ENCODE measurements around the gene UGGT2. TPM values are rescaled to one million over a fixed set of nuclear protein-coding genes. Genes with fewer than 3 reads are reported as not detected.
"Not testable (repeated sequence)": the region's sequence is repeated elsewhere in the genome, so short reads cannot be mapped to it uniquely, and the experiment has no call there.

The UGGT2 gene
- total and polyA plus RNA-seq, 9 donors: 18.1 to 40.0 (median 21.2) TPM

DNA sequence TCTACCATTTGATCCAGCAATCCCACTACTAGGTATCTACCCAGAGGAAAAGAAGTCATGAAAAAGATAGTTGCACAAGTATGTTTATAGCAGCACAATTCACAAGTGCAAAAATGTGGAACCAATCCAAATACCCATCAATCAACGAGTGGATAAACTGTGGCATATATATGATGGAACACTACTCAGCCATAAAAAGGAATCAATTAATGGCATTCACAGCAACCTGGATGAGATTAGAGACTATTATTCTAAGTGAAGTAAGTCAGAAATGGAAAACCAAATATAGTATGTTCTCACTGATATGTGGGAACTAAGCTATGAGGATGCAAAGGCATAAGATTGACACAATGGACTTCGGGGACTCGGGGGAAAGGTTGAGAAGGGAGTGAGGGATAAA, 1.3 kb downstream of the UGGT2 start:
- H3K9me3 ChIP-seq (replicated peaks; ENCODE audit: control insufficient read depth, low read depth, low read length); H3K27ac ChIP-seq (ENCODE audit: low read length); H3K36me3 ChIP-seq (ENCODE audit: control insufficient read depth, insufficient read depth, low read length); H3K27me3 ChIP-seq (ENCODE audit: control insufficient read depth, insufficient read depth, low read length); H3K4me3 ChIP-seq (ENCODE audit: low read length); DNase-seq; H3K4me1 ChIP-seq (ENCODE audit: control insufficient read depth, insufficient read depth, low read length): not testable (repeated sequence)
- WGBS (ENCODE audit: insufficient coverage): no CpG with 5 or more reads among the region's 3 CpGs

DNA sequence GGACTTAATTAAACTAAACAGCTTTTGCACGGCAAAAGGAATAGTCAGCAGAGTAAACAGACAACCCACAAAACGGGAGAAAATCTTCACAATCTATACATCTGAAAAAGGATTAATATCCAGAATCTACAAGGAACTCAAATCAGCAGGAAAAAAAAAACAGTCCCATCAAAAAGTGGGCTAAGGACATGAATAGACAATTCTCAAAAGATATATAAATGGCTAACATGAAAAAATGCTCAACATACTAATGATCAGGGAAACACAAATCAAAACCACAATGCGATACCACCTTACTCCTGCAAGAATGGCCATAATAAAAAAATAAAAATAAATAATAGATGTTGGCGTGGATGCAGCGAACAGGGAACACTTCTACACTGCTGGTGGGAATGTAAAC, 1.7 kb downstream of the UGGT2 start:
- H3K27ac ChIP-seq (ENCODE audit: low read length); H3K4me3 ChIP-seq (ENCODE audit: low read length); DNase-seq; H3K36me3 ChIP-seq (ENCODE audit: control insufficient read depth, insufficient read depth, low read length); H3K27me3 ChIP-seq (ENCODE audit: control insufficient read depth, insufficient read depth, low read length); H3K9me3 ChIP-seq (replicated peaks; ENCODE audit: control insufficient read depth, low read depth, low read length); H3K4me1 ChIP-seq (ENCODE audit: control insufficient read depth, insufficient read depth, low read length): not testable (repeated sequence)
- no CpG with 5 or more reads among the region's 5 CpGs for WGBS (ENCODE audit: insufficient coverage)

GRCh38 chr13:96050955-96051354, 2.2 kb downstream of the UGGT2 start:
- H3K36me3 ChIP-seq (ENCODE audit: control insufficient read depth, insufficient read depth, low read length); DNase-seq; H3K27ac ChIP-seq (ENCODE audit: low read length); H3K4me3 ChIP-seq (ENCODE audit: low read length); H3K4me1 ChIP-seq (ENCODE audit: control insufficient read depth, insufficient read depth, low read length); H3K27me3 ChIP-seq (ENCODE audit: control insufficient read depth, insufficient read depth, low read length): not testable (repeated sequence)
- no CpG with 5 or more reads among the region's 4 CpGs for WGBS (ENCODE audit: insufficient coverage)
- peaks cover 11% of the 10 kb centered on the region for H3K9me3 ChIP-seq (replicated peaks; ENCODE audit: control insufficient read depth, low read depth, low read length)

- not testable (repeated sequence) for H3K27ac ChIP-seq (ENCODE audit: low read length); H3K4me1 ChIP-seq (ENCODE audit: control insufficient read depth, insufficient read depth, low read length); DNase-seq; H3K27me3 ChIP-seq (ENCODE audit: control insufficient read depth, insufficient read depth, low read length); H3K36me3 ChIP-seq (ENCODE audit: control insufficient read depth, insufficient read depth, low read length); H3K4me3 ChIP-seq (ENCODE audit: low read length)
- 98% methylated on average over 11 of the region's 16 CpGs for WGBS (ENCODE audit: insufficient coverage)
- peaks cover 11% of the 10 kb centered on the region for H3K9me3 ChIP-seq (replicated peaks; ENCODE audit: control insufficient read depth, low read depth, low read length)
Measured at GRCh38 chr13:96046449-96047126, 6.6 kb downstream of the UGGT2 start.

DNA sequence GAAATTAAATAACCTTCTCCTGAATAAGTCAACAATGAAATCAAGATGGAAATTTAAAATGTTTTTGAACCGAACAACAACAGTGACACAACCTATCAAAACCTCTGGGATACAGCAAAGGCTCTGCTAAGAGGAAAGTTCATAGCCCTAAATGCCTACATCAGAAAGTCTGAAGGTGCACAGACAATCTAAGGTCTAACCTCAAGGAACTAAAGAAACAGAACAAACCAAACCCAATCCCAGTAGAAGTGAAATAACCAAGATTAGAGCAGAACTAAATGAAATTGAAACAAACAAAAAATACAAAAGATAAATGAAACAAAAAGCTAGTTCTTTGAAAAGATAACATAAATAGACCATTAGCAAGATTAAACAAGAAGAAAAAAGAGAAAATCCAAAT, 9.0 kb downstream of the UGGT2 start:
- H3K36me3 ChIP-seq (ENCODE audit: control insufficient read depth, insufficient read depth, low read length): no peaks in the 10 kb centered on the region
- H3K4me3 ChIP-seq (ENCODE audit: low read length): no peak overlapping the region
- no peaks in the 10 kb centered on the region for H3K4me1 ChIP-seq (ENCODE audit: control insufficient read depth, insufficient read depth, low read length)
- WGBS (ENCODE audit: insufficient coverage): no CpG with 5 or more reads among the region's 1 CpG
- H3K27me3 ChIP-seq (ENCODE audit: control insufficient read depth, insufficient read depth, low read length): no peaks in the 10 kb centered on the region
- DNase-seq: no peak
- peaks cover 11% of the 10 kb centered on the region for H3K9me3 ChIP-seq (replicated peaks; ENCODE audit: control insufficient read depth, low read depth, low read length)
- H3K27ac ChIP-seq (ENCODE audit: low read length): no peak overlapping the region

DNA sequence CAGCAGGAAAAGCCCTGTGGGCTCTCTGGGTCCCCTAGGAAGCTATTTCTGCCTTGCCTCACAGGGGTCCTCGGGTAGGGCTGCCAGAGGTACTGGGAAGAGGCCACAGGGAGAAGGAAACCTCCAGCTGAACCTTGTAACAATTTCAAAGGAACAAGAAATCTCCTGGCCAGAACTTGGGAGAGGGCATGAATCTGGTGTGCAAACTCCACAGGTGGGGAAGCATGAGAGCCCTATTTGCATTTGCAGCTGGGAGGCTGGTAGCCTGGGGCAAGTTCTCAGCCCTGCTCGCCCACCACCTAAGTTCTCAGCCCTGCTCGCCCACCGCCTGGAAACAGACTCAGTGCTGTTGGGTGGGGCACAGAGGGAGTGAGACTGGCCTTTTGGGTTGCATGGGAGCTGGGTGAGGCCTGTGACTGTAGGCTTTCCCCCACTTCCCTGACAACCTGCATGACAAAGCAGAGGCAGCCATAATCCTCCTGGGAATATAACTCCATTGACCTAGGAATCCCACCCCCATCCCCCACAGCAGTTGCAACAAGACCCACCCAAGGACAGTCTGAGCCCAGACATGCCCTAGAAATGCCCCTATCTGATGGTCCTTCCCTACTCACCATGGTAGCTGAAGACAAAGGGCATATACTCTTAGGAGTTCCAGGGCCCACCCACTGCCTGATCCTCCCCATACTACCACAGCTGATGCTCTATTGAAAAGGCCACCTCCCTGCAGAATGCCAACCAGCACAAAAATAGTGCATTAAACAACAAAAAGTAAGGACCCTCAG, 11.7 kb downstream of the UGGT2 start:
- Histone ChIP-seq H3K27ac (ENCODE audit: low read length) (no peak overlapping the region), H3K4me3 (ENCODE audit: low read length) (no peak overlapping the region), H3K4me1 (ENCODE audit: control insufficient read depth, insufficient read depth, low read length) (no peaks in the 10 kb centered on the region), H3K9me3 (replicated peaks; ENCODE audit: control insufficient read depth, low read depth, low read length) (peaks cover 5% of the 10 kb centered on the region), H3K36me3 (ENCODE audit: control insufficient read depth, insufficient read depth, low read length) (no peaks in the 10 kb centered on the region), H3K27me3 (ENCODE audit: control insufficient read depth, insufficient read depth, low read length) (no peaks in the 10 kb centered on the region)
- DNase-seq: no peak
- WGBS (ENCODE audit: insufficient coverage): 100% methylated on average over 1 of the region's 4 CpGs

- H3K27me3 ChIP-seq (ENCODE audit: control insufficient read depth, insufficient read depth, low read length): no peaks in the 10 kb centered on the region
- DNase-seq: no peak
- 83% methylated on average over 1 of the region's 1 CpG for WGBS (ENCODE audit: insufficient coverage)
- no peaks in the 10 kb centered on the region for H3K4me1 ChIP-seq (ENCODE audit: control insufficient read depth, insufficient read depth, low read length)
- H3K4me3 ChIP-seq (ENCODE audit: low read length): no peak overlapping the region
- peaks cover 12% of the 10 kb centered on the region for H3K9me3 ChIP-seq (replicated peaks; ENCODE audit: control insufficient read depth, low read depth, low read length)
- no peak overlapping the region for H3K27ac ChIP-seq (ENCODE audit: low read length)
- no peaks in the 10 kb centered on the region for H3K36me3 ChIP-seq (ENCODE audit: control insufficient read depth, insufficient read depth, low read length)
Measured at GRCh38 chr13:96036515-96036914, 16.7 kb downstream of the UGGT2 start.

- peaks cover 12% of the 10 kb centered on the region for H3K9me3 ChIP-seq (replicated peaks; ENCODE audit: control insufficient read depth, low read depth, low read length)
- no peaks in the 10 kb centered on the region for H3K27me3 ChIP-seq (ENCODE audit: control insufficient read depth, insufficient read depth, low read length)
- 95% methylated on average over 8 of the region's 10 CpGs for WGBS (ENCODE audit: insufficient coverage)
- DNase-seq: no peak
- no peak overlapping the region for H3K27ac ChIP-seq (ENCODE audit: low read length)
- H3K36me3 ChIP-seq (ENCODE audit: control insufficient read depth, insufficient read depth, low read length): no peaks in the 10 kb centered on the region
- H3K4me1 ChIP-seq (ENCODE audit: control insufficient read depth, insufficient read depth, low read length): no peaks in the 10 kb centered on the region
- no peak overlapping the region for H3K4me3 ChIP-seq (ENCODE audit: low read length)
Measured at GRCh38 chr13:96034662-96035061, 18.5 kb downstream of the UGGT2 start.

GRCh38 chr13:96033220-96034015, 19.8 kb downstream of the UGGT2 start:
- H3K4me1 ChIP-seq (ENCODE audit: control insufficient read depth, insufficient read depth, low read length): no peaks in the 10 kb centered on the region
- DNase-seq: no peak
- WGBS (ENCODE audit: insufficient coverage): 92% methylated on average over 11 of the region's 12 CpGs
- H3K4me3 ChIP-seq (ENCODE audit: low read length): no peak overlapping the region
- no peak overlapping the region for H3K27ac ChIP-seq (ENCODE audit: low read length)
- peaks cover 3% of the 10 kb centered on the region for H3K36me3 ChIP-seq (ENCODE audit: control insufficient read depth, insufficient read depth, low read length)
- peaks cover 12% of the 10 kb centered on the region for H3K9me3 ChIP-seq (replicated peaks; ENCODE audit: control insufficient read depth, low read depth, low read length)
- H3K27me3 ChIP-seq (ENCODE audit: control insufficient read depth, insufficient read depth, low read length): no peaks in the 10 kb centered on the region

DNA sequence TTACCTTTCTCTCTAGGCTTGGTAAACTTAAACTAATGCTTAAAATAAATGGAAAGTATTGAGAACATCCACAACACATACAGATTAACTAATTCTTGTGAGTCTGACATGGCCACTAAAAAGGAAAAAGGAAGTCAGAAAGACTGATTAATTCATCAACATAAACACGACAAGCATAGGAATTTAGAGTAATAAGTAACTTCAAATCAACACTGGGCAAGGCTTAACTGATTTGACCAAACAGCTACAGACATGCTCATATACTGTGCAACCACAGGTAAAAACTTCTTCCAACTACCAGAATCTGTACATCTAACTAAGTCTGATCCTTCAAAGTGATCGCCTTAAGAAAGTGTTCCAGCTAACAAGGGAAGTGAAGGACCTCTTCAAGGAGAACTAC, 20.5 kb downstream of the UGGT2 start:
- no peaks in the 10 kb centered on the region for H3K4me1 ChIP-seq (ENCODE audit: control insufficient read depth, insufficient read depth, low read length)
- 80% methylated on average over 1 of the region's 2 CpGs for WGBS (ENCODE audit: insufficient coverage)
- DNase-seq: no peak

More for the DNA sequence above, 20.5 kb downstream of the UGGT2 start:
- no peaks in the 10 kb centered on the region for H3K27me3 ChIP-seq (ENCODE audit: control insufficient read depth, insufficient read depth, low read length)
- no peak overlapping the region for H3K4me3 ChIP-seq (ENCODE audit: low read length)
- H3K36me3 ChIP-seq (ENCODE audit: control insufficient read depth, insufficient read depth, low read length): peaks cover 3% of the 10 kb centered on the region
- H3K9me3 ChIP-seq (replicated peaks; ENCODE audit: control insufficient read depth, low read depth, low read length): peaks cover 12% of the 10 kb centered on the region
- H3K27ac ChIP-seq (ENCODE audit: low read length): no peak overlapping the region

Data from muscle of leg (tissue), 11 donors.